HG03460 (cell line): ENCODE results near the gene SHISA9.

Experiments used
- ATAC-seq: cut with Tn5 transposase; IDR thresholded peaks from one replicate; pipeline ENCODE4 v1.9.1; 2021; ENCODE audit not compliant: unreplicated experiment

SHISA9 gene

GRCh38 chr16:13014476-13014875 lies 113.1 kb downstream of the SHISA9 start:
- ATAC-seq, result no peak

GRCh38 chr16:13018026-13018425 lies 116.6 kb downstream of the SHISA9 start:
- ATAC-seq, result no peak

GRCh38 chr16:13021996-13022395 lies 120.6 kb downstream of the SHISA9 start:
- no peak for ATAC-seq

GRCh38 chr16:13029786-13030185 lies 128.4 kb downstream of the SHISA9 start:
- no peak for ATAC-seq

- no peak for ATAC-seq
Measured at GRCh38 chr16:13030769-13031168, 129.4 kb downstream of the SHISA9 start.

- no peak for ATAC-seq
Measured at GRCh38 chr16:13032911-13033310, 131.5 kb downstream of the SHISA9 start.

- ATAC-seq, result no peak
Measured at GRCh38 chr16:13036600-13036999, 135.2 kb downstream of the SHISA9 start.

GRCh38 chr16:13038591-13038990 lies 137.2 kb downstream of the SHISA9 start:
- no peak for ATAC-seq

- no peak for ATAC-seq
Measured at GRCh38 chr16:13039526-13039925, 138.1 kb downstream of the SHISA9 start.

- no peak for ATAC-seq
Measured at GRCh38 chr16:13041180-13041579, 139.8 kb downstream of the SHISA9 start.

GRCh38 chr16:13041646-13042290 lies 140.4 kb downstream of the SHISA9 start:
- no peak for ATAC-seq

- no peak for ATAC-seq
Measured at GRCh38 chr16:13042291-13042685, 140.9 kb downstream of the SHISA9 start.

- no peak for ATAC-seq
Measured at GRCh38 chr16:13046061-13046821, 144.8 kb downstream of the SHISA9 start.

GRCh38 chr16:13047276-13047675 lies 145.9 kb downstream of the SHISA9 start:
- ATAC-seq, result no peak

- ATAC-seq, result no peak
Measured at GRCh38 chr16:13049688-13050087, 148.3 kb downstream of the SHISA9 start.

- ATAC-seq, result no peak
Measured at GRCh38 chr16:13052431-13052830, 151.0 kb downstream of the SHISA9 start.

GRCh38 chr16:13055480-13055879 lies 154.1 kb downstream of the SHISA9 start:
- ATAC-seq, result no peak

GRCh38 chr16:13056607-13057006 lies 155.2 kb downstream of the SHISA9 start:
- ATAC-seq, result no peak

- ATAC-seq, result no peak
Measured at GRCh38 chr16:13060932-13061331, 159.5 kb downstream of the SHISA9 start.

GRCh38 chr16:13061691-13062090 lies 160.3 kb downstream of the SHISA9 start:
- no peak for ATAC-seq

GRCh38 chr16:13062219-13062618 lies 160.8 kb downstream of the SHISA9 start:
- ATAC-seq, result no peak

- ATAC-seq, result no peak
Measured at GRCh38 chr16:13063457-13063856, 162.1 kb downstream of the SHISA9 start.

- ATAC-seq, result no peak
Measured at GRCh38 chr16:13064821-13065220, 163.4 kb downstream of the SHISA9 start.
